GM21825 (cell line): ENCODE measurements around the gene IFT20.
A peak's percentile ranks its signal among the peaks of the same experiment; 100 is the strongest.

Experiments
- ATAC-seq: cut with Tn5 transposase; IDR thresholded peaks from one replicate; pipeline ENCODE4 v1.9.1; 2021; ENCODE audit warnings: mild to moderate bottlenecking, moderate library complexity; ENCODE audit not compliant: unreplicated experiment

Gene IFT20

DNA sequence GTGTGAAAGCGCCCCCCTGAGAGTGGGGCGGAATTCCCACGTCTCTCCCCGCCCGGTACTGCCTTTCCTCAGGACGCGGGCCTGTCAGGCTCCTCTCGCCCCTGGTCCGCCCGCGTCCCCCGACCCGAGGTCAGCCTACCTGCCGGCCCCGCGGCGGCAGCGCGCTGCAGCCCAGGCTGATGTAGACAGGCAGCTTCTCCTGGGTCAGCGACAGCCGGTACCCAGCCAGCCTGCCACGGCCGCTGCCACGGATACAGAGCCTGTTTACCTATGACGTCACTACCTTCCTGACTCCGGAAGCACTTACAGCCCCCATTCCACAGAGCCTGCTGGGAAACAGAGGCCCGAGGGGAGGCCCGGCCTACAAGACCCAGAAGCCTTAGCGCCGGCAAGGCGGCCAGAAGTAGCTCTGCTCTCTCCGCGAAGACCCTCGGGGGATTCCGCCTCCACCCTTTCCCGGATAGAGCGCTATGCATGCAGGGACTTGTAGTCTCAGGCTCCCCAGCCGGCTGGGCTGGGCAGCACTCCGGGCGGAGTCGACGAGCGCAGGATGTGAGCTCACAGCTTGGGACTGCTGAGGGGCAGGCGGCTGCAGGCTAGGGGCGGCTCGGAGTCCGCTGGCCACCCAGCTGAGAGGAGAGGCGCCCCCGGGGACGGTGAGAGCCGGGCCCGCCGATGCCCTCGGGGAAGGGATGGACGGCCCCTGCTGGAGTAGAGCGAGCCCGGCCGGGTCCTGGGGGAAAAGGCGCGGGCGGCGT is at the start of gene IFT20, which contains the start of gene TNFAIP1:
Gene IFT20 (minus strand): TSS at position 272 of the 758 bp plus-strand sequence. CDS start 3,487 bp downstream, outside the sequence.
Gene TNFAIP1 (plus strand): TSS at position 561 of the 758 bp plus-strand sequence. CDS start 3,761 bp downstream, outside the sequence.
- peak; percentile 94 for ATAC-seq

GRCh38 chr17:28385037-28385400 is 49.7 kb upstream of the IFT20 start:
- ATAC-seq: no peak

- peak; percentile 88 for ATAC-seq
These were observed 49.2 kb upstream of the IFT20 start for GRCh38 chr17:28384281-28385036.

- no peak for ATAC-seq
These were observed 46.0 kb upstream of the IFT20 start for GRCh38 chr17:28381141-28381825.

DNA sequence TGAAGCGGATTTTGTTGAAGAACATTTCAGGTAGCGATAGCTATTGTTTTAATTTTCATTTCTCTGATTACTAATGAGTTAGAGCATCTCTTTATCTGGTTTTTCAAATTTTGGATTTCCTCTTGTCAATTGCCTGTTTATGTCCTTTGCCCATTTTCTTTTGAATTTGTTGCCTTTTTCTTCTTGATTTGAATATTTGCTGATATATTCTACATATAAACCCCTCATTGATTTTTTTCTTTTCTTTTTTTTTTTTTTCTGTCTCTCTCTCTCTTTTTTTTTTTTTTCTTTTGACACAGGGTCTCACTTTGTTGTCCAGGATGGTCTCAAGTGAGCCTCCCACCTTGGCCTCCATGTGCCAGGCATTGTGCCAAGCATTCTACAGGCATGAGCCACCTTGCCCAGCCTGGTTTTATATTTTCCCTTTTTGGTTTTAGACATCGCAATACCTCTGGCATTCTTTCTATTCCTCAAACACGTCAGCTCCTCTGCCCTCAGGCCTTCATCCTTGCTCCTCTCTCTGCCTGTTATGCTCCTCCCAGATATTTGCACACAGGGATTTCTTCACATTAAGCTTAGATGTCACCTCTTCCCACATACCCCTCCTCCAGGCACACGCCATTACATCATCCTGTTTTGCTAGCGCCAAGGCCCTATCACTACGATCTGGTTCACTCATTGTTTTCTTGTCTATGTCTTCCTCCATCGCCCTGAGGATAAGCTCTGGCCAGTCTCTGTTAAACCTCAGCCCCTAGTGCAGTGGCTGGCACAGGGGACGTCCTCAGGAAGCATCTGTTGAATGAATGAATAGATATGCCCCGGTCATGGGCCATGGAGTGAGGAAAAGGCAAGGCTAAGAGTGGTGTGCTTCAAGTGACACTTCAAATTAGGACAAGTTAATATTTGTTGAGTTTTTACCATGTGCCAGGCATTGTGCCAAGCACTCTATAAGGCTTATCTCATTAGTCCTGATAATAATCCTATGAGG is 44.8 kb upstream of the IFT20 start:
- ATAC-seq: no peak

DNA sequence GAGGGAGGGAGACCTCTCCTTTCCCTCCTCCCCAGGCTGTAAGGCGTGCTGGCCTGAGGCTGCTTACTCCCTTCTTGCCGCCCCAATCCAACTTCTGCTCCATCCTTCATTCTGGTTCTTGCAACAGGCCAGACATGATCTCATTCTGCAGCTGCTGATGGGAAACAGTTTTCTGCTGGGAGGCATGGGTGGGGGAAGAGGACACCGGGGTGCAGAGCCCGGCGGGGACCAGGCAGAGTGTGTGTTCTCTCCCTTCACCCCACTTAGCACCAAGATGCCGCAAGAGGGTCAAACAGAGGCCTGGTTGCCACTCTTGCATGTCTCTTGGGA is 37.6 kb upstream of the IFT20 start:
- no peak for ATAC-seq

DNA sequence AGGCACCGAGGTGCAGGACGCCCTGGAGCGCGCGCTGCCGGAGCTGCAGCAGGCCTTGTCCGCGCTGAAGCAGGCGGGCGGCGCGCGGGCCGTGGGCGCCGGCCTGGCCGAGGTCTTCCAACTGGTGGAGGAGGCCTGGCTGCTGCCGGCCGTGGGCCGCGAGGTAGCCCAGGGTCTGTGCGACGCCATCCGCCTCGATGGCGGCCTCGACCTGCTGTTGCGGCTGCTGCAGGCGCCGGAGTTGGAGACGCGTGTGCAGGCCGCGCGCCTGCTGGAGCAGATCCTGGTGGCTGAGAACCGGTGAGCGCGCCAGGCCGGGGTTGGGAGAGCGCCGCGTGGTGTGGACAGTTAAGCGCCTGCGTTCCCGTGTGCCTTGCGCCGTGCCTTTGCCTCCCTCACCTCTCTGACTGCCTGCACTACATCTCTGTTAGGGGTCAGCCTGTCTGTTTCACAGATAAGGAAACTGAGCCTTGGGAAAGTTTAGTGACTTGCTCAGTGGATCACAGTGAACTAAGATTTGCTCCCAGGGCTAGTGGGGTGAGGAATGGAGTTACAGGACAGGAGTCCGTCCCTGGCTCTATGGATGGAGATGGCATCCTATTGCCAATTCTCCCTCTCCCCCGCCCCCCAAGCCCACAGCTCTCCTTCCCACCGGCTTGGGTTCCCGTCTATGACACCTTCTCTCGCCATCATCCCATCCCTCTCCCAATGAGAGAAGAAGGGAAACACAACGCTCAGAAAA is 37.1 kb upstream of the IFT20 start:
- peak; percentile 21 for ATAC-seq

DNA sequence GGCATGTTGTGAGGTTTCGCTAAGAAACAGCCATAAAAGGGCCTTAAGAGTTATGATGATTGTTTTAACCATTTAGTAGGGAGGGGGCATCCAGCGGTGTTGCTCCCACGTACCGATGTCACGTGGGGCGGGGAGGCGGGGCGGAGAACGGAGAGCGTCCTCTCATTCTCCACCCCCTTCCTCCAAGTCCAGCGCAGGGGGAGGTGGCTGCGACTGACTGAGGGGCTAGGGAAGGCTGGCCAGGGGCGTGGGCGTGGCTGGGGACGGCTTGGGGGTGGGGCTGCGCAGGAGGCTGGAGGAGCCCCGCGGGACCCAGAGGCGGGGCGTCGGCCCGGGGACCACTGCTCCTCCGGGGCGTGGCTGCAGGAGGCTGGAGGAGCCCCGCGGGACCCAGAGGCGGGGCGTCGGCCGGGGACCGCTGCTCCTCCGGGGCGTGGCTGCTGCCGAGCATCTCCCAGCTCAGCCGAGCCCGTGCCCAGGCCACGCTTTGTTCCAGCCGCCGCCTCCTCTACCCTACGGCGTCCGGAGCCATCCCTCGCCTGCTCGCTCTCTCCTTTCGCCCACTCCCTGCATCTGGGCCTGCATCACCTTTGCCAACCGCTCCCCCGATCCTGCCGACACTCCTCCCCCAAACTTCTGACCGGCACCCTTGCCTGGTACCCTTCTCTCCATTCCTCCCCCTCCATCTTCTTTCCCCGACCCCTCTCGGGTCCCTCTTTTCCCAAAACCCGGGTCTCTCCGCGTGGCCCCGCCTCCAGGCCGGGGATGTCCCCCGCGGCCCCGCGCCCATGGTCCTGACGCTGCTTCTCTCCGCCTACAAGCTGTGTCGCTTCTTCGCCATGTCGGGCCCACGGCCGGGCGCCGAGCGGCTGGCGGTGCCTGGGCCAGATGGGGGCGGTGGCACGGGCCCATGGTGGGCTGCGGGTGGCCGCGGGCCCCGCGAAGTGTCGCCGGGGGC is 36.3 kb upstream of the IFT20 start, which contains the start of gene SARM1:
Gene SARM1 (plus strand): TSS at position 450 of the 958 bp plus-strand sequence. CDS start 339 bp downstream, at position 789.
- ATAC-seq: peak; percentile 63

DNA sequence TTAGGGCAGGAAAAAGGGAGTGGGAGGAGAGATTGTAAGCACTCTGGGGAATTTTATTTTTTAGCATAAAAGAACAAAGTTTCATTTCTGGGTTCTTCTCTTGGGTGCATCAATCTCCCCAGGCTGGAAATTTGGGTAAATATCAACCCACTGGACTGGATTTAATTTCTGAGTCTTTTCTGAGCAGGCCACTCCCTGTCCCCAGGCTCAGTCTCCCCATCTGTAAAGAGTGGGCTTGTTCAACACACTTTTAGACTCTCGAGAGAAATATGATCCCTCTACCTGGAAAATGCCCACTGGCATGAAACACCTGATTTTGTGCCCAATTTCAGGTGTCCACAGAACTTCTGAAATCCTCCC is 35.5 kb upstream of the IFT20 start:
- ATAC-seq: no peak

DNA sequence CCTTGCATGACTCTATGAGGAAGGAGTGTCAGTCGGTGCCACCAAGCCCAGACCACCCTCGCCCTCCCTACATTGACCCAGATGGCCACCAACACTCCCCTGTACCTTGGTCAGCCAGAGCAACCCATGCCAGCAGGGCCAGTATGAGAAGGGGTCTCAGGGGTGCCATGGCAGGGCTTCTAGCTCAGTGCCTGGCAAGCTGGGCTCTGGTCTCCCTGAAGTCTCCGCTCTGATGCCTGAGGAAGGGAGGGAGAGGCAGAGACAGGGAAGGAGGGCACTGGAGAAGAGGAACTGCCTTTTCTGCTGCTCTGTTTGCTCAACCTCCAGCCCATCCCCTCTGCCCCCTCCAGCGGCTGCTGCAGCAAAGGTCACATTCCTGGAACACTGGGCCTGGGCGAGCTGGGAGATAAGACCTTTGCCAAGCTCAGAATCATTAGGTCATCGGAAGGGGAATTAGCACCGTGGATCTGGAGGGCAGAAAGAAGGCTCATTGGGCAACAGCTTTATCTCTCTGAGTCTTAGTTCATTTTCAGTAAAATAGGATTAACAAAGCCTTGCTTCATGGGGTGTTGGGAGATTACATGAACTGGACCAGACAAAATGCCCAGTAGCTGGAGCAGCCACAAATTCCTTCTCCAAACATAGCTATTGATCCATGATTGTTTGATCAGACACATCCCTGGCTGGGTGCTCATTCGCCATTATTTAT is 34.9 kb upstream of the IFT20 start, which contains the start of gene VTN:
Gene VTN (minus strand): TSS at position 273 of the 709 bp plus-strand sequence. CDS start 104 bp downstream, at position 169.
- ATAC-seq: no peak

GRCh38 chr17:28369684-28370034 is 34.4 kb upstream of the IFT20 start:
- no peak for ATAC-seq

DNA sequence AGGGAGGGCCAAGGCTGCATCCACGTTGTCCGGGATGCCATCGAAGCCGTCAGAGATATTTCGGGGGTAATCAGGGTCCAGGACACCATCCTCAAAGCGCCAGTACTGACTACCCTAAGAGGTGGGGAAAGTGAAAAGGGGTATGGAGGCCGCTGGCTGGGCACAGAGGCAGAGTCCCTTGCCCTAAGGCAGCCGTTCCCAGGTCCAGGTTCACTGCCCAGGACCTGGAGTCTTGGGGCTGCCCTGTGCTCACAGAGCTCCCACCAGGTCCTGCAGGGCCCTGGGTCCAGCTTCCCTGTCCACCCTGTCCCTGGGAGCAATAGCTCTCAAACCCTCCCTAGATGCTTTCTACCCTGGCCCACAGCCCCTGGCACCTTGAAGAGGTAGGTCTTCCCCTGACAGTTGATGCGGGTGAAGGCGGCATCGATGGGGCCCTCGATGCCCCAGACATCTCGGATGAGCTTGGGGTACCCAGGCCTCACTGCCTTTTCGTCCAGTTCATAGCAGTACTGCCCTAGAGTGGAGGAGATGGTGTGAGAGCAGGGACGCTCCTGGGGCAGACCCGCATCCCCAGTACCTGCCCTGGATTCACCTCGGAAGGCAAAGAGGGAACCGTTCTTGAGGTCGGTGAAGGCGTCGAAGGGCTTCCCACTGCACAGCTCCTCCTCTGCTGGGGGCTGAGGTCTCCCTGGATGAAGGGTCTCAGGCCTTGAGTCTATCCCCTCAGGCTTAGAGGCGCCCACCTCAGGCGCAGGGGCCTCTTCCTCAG is 33.8 kb upstream of the IFT20 start:
- ATAC-seq: no peak

- ATAC-seq: no peak
These were observed 33.1 kb upstream of the IFT20 start for GRCh38 chr17:28368306-28368831.

DNA sequence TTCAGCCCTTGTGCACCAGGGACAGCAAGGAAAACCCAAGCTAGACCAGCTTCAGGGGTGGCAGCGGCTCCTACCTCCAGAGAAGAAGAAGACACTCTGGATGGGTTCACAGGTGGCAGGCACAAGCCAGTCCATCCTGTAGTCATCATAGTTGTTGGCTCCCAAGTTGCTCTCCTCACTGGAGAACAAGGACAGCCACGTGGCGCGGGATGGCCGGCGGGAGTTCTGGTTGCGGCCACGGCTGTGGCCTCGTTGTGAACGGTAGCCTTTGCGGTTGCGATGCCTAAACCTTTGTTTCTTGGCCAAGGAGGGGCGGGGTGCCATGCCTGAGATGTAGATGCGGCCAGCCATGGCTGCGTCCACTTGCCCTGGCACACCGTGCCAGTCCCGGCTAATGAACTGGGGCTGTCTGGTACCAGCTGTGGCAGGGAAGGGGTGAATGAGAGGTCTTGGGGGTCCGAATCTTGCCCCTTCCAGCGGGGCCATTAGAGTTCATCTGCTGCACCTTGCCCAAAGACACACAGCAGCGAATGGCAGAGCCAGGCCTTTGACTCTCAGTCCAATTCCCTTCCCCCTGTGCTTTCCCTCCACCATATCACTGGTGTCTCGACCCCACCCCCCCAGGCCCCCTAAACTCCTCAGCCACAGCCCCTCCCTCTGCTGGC is 32.5 kb upstream of the IFT20 start:
- no peak for ATAC-seq

DNA sequence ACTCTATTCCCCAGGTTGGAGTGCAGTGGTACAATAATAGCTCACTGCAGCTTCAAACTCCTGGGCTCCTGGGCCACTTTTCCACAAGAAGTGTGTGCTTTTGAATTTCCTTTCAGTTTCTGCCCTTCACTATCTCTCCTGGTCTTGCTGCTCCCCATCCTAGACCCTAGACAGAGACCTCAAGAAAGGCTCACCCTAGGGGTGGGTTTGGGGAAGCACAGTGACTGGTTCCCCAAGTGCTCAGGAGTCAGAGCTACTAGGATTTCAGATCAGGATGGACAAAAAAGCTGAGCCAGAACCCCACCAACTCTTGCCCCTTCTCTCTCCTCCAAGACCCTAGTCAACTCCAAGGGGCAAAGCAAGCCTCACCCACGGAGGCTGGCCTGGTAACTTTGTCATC is 31.3 kb upstream of the IFT20 start:
- ATAC-seq: no peak

DNA sequence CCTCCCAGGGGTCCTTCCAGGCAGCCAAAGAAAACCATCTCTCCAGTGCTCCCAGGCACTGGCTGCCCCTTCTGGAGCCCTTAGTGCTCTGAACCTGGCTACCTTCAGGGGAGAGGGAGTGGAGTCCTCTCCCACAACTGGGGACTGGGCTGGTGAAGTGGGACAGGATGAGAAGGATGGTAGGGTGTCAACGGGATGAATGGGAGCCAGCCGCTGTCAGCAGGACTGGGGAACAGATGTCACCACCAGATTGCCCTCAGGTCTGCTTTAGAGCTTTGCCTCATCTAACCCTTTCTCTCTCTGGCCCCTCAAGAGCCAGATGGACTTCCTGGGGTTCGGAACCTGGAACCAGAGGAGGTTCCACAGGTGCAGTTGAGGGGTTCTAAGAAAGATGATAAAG is 30.2 kb upstream of the IFT20 start:
- no peak for ATAC-seq
